Stimulated activated CD8-positive, alpha-beta memory T cell treated with anti-CD3 and anti-CD28 coated beads, Interleukin-15, amount 100 ng/mL, for 4 hours (primary cell): ENCODE results near the gene PPP1R37.
"Not testable (repeated sequence)": the region's sequence is repeated elsewhere in the genome, so short reads cannot be mapped to it uniquely, and the experiment has no call there.

ENCODE experiments used
- DNase-seq, 2 donors: peaks; one replicate each; pipeline ENCODE4 v3.0.0-alpha.2; 2020; ENCODE audit warnings: low read depth in 2 of 2

PPP1R37 gene

GRCh38 chr19:45095496-45096413, 2.8 kb downstream of the PPP1R37 start:
- no peak for DNase-seq

DNA sequence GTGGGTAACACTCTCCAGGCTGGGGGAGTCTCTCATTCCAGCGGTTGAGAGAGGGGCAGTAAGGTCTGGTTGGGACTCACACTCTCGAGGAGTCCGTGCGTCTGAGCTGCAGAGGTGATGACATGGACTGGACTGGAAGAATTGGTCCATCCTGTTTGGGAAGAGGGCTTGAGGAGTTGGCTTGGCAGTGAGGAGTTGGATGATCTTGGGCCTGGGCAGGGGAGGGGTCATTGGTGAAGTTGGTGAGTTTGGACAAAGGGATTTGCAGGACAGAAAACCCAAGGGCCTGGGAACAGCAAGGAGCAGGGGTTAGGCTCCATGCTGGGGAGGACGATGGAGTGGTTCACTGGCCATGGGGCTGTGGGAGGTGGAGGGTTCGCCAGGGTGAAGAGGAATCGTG, 3.7 kb downstream of the PPP1R37 start:
- DNase-seq: no peak

GRCh38 chr19:45097450-45097775, 4.4 kb downstream of the PPP1R37 start:
- no peak for DNase-seq

GRCh38 chr19:45097776-45098520, 5.0 kb downstream of the PPP1R37 start:
- no peak for DNase-seq

GRCh38 chr19:45098521-45099466, 5.8 kb downstream of the PPP1R37 start:
- no peak for DNase-seq

- DNase-seq: no peak
These were observed 6.7 kb downstream of the PPP1R37 start for GRCh38 chr19:45099467-45100191.

GRCh38 chr19:45100201-45100600, 7.2 kb downstream of the PPP1R37 start:
- DNase-seq: no peak

- DNase-seq: no peak
These were observed 7.9 kb downstream of the PPP1R37 start for GRCh38 chr19:45100846-45101252.

- no peak for DNase-seq
These were observed 8.8 kb downstream of the PPP1R37 start for GRCh38 chr19:45101806-45102205.

GRCh38 chr19:45102481-45102880, 9.5 kb downstream of the PPP1R37 start:
- no peak for DNase-seq

- DNase-seq: no peak
These were observed 10.2 kb downstream of the PPP1R37 start for GRCh38 chr19:45103156-45103507.

GRCh38 chr19:45103508-45104319, 10.7 kb downstream of the PPP1R37 start:
- DNase-seq: no peak

DNA sequence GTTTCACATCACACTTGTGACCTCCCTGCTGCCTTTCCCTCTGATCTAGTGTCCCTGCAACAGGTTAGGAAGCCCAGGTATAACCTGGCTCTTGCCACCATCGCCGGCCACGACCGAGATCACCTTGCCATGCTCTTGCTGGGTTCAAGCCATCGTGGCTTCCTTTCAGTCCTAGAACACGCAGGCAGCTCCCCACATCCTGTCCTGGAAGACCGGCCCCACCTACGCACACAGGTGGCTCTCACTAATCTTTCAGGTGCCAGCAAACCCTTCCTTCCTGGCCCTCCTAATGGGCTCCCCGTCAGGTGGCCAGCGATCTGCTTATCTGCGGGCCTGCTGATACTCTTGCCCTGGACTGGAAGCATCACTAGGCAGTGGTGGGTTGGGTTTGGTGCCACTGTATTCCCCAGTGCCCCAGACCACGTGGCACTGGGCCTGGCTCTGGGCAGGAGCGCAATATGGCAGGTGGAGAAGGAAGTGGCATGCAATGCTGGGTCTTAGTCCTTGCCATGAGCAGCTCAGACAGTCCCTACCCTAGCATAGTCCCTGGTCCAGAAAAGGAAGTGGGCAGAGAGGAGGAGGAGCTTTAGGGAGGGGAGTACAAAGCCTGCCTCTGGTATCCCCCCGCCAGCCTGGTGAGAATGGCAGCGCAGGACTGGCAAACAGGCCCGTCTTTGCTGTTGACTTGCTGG, 11.8 kb downstream of the PPP1R37 start:
- DNase-seq: no peak

- DNase-seq: not testable (repeated sequence)
These were observed 13.4 kb downstream of the PPP1R37 start for GRCh38 chr19:45106363-45106762.

- DNase-seq: no peak
These were observed 14.7 kb downstream of the PPP1R37 start for GRCh38 chr19:45107621-45108150.

DNA sequence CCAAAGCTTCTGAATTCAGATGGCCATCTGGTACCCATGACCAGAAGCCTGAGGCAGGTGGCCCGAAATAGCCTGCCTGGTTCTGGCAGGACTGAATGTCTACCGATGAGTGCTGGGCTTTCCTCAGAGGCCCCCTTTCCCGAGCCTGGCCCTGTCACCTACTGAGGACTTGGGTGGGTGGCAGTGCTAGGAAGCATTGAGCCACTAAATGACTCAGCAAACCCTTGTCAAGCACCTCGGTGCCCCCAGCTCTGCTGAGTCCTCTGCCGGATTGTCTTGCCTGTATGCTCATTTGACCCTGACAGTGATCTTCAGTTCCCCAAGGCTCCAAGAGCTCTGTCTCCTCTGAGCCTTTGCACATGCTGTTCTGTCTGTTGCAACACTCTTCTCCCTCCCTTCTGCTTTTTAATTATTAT, 17.9 kb downstream of the PPP1R37 start:
- DNase-seq: no peak

DNA sequence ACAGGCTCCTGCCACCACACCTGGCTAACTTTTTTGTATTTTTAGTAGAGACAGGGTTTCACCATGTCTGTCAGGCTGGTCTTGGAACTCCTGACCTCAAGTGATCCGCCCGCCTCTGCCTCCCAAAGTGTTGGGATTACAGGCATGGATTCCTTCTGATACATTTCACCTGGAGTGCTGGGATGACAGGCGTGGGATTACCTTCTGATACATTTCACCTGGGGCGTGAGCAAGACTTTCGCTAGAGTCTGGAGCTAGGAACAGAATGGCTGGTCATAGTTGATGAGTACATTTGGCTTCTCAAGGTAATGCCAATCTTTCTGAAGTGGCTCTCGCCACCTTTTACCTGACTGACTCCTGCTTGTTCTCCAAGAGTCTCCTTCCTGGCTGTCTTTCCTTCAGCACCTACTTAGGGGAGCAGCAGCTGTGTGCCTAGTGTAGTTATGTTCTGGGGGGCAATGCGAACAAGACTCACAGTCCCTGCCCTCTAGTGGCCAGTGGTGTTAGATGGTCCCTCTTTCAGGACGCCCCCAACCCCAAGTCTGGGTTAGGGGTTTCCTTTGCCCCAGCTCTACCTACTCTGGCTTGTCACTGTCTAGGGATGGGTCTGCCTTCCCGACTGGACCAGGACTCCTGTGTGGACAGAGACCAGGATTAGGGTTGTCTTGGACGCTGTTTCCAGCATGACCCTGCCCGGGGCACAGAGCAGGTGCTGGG, 19.3 kb downstream of the PPP1R37 start:
- no peak for DNase-seq

GRCh38 chr19:45113628-45114027, 20.6 kb downstream of the PPP1R37 start:
- no peak for DNase-seq

DNA sequence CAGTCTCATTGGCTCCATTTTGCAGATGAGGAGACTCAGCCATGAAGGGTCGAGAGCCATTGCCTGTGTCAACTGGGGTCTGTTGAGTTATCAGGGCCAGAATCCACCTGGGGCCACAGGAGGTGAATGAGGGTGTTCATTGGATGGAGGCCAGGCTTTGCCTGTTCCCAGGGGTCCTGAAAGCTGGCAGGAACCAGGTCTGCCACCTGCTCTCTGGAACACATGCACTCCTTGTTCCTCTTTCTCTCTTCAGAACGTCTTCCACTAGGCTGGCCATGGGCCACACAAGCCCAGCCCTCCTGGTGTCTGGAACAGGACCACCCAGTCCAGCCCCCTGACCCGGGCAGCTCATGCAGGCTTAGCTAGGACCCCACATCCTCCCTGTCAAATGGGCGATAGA, 21.1 kb downstream of the PPP1R37 start:
- no peak for DNase-seq
